ENCODE results near the gene NSD2.

Gene NSD2

DNA sequence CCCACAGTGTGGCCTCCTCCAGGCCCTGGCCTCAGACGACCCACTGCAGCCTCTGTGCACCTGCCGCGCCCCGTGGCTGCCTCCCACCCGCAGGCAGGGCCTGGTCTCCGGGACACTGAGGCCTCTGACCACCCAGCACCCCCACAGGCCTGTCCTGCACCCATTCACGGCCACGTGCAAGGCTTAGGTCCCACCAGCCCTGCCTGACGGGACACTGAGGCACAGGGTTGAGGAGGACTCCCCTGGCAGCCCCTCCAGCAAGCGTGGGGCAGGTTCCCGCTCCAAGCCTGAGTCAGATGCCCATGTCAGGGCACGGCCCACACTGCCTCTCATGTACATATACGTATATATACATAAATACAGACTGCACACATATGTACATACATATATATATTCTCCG lies 114.1 kb downstream of the NSD2 start:
- Histone ChIP-seq H3K27me3 (ENCODE audit: insufficient read depth, low read length, poor library complexity) (no peaks in the 10 kb centered on the region), H3K79me2 (ENCODE audit: insufficient read depth, low read length) (peaks cover 18% of the 10 kb centered on the region), H4K20me1 (ENCODE audit: insufficient read depth, low read length) (peaks cover 78% of the 10 kb centered on the region), H3K36me3 (ENCODE audit: insufficient read depth, low read length) (peaks cover 96% of the 10 kb centered on the region), H2AFZ (ENCODE audit: low read depth, low read length) (no peak overlapping the region), H3K9ac (ENCODE audit: low read depth, low read length) (no peak overlapping the region), H3K4me2 (ENCODE audit: insufficient read depth, low read length) (no peak overlapping the region), H3K27ac (ENCODE audit: low read length) (no peak overlapping the region), H3K4me1 (ENCODE audit: insufficient read depth, low read length) (no peaks in the 10 kb centered on the region), H3K4me3 (ENCODE audit: low read depth in 1 of 2, low read length in 2 of 2) (no peak overlapping the region), H3K9me3 (ENCODE audit: insufficient read depth, low read length, severe bottlenecking) (no peaks in the 10 kb centered on the region)
- DNase-seq: no peak
- TF ChIP-seq EZH2 (IDR thresholded peaks at IDR 0.05; ENCODE audit: borderline replicate concordance, low read depth, low read length, severe bottlenecking) (no peak), CTCF (IDR thresholded peaks at IDR 0.05; ENCODE audit: borderline replicate concordance, extremely low read depth, low read length, poor library complexity, severe bottlenecking) (no peak)
- ATAC-seq (ENCODE audit: insufficient read depth, low read depth): peak; percentile 10

DNA sequence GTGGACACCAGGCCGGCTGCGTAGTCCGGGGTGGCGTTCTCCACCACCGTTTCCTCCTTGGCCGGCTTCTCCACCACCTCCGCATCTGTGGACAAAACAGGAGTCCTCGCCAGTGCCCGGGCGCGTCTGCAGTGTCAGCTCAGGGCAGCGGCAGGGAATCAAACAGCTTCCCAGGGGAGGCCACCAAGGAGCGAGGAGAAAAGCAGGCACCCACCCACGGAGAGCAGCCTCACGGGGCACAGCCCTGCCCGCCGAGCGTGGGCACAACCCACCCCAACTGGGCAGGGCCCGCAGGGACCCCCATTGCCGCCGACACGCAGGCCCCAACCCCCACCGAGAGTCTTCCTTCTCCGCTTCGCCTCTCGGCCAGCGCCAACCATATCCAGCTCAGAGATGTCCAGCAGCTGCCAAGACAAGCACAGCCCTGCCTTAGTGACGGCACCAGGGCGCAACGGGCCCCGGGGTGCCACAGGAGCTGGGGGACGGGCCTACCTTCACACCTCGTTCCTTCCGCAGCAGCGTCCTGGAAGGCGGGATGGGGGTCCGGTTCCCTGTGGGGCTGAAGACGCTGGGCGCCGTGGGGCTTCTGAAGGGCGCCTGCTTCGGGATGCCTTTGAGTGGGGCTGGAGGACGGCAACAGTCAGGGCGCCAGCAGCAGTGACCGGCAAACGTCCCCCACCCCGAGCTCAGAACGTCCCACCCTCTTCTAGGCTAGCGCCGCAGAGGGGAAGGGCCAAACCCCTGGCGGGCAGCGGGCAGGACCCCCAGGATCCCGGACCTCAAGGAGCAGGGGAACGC lies 114.8 kb downstream of the NSD2 start:
- peaks cover 96% of the 10 kb centered on the region for H3K36me3 ChIP-seq (ENCODE audit: insufficient read depth, low read length)
- no peak for TF ChIP-seq EZH2 (IDR thresholded peaks at IDR 0.05; ENCODE audit: borderline replicate concordance, low read depth, low read length, severe bottlenecking)
- H3K9me3 ChIP-seq (ENCODE audit: insufficient read depth, low read length, severe bottlenecking): no peaks in the 10 kb centered on the region
- ATAC-seq (ENCODE audit: insufficient read depth, low read depth): no peak; the same call in 2 of the 3 replicates
- no peak overlapping the region for H3K9ac ChIP-seq (ENCODE audit: low read depth, low read length)
- H4K20me1 ChIP-seq (ENCODE audit: insufficient read depth, low read length): peaks cover 78% of the 10 kb centered on the region
- no peak overlapping the region for H3K4me2 ChIP-seq (ENCODE audit: insufficient read depth, low read length)
- no peaks in the 10 kb centered on the region for H3K27me3 ChIP-seq (ENCODE audit: insufficient read depth, low read length, poor library complexity)
- H3K4me1 ChIP-seq (ENCODE audit: insufficient read depth, low read length): no peaks in the 10 kb centered on the region
- DNase-seq: no peak
- H3K4me3 ChIP-seq (ENCODE audit: low read depth in 1 of 2, low read length in 2 of 2): no peak overlapping the region
- peaks cover 25% of the 10 kb centered on the region for H3K79me2 ChIP-seq (ENCODE audit: insufficient read depth, low read length)
- no peak overlapping the region for H2AFZ ChIP-seq (ENCODE audit: low read depth, low read length)
- no peak overlapping the region for H3K27ac ChIP-seq (ENCODE audit: low read length)

- ATAC-seq (ENCODE audit: insufficient read depth, low read depth): peak; percentile 12; the same call in 1 of the 3 replicates
- peaks cover 27% of the 10 kb centered on the region for H3K79me2 ChIP-seq (ENCODE audit: insufficient read depth, low read length)
These were observed 115.5 kb downstream of the NSD2 start for GRCh38 chr4:1986578-1987210.

GRCh38 chr4:1987296-1987695 lies 116.1 kb downstream of the NSD2 start:
- peaks cover 79% of the 10 kb centered on the region for H4K20me1 ChIP-seq (ENCODE audit: insufficient read depth, low read length)
- ATAC-seq (ENCODE audit: insufficient read depth, low read depth): no peak
- no peak overlapping the region for H3K9ac ChIP-seq (ENCODE audit: low read depth, low read length)
- no peaks in the 10 kb centered on the region for H3K4me1 ChIP-seq (ENCODE audit: insufficient read depth, low read length)
- DNase-seq: no peak
- peaks cover 32% of the 10 kb centered on the region for H3K79me2 ChIP-seq (ENCODE audit: insufficient read depth, low read length)
- H3K4me2 ChIP-seq (ENCODE audit: insufficient read depth, low read length): no peak overlapping the region
- TF ChIP-seq EZH2 (IDR thresholded peaks at IDR 0.05; ENCODE audit: borderline replicate concordance, low read depth, low read length, severe bottlenecking): no peak
- no peak overlapping the region for H3K27ac ChIP-seq (ENCODE audit: low read length)
- no peaks in the 10 kb centered on the region for H3K27me3 ChIP-seq (ENCODE audit: insufficient read depth, low read length, poor library complexity)
- H2AFZ ChIP-seq (ENCODE audit: low read depth, low read length): no peak overlapping the region
- peaks cover 96% of the 10 kb centered on the region for H3K36me3 ChIP-seq (ENCODE audit: insufficient read depth, low read length)
- no peaks in the 10 kb centered on the region for H3K9me3 ChIP-seq (ENCODE audit: insufficient read depth, low read length, severe bottlenecking)
- no peak overlapping the region for H3K4me3 ChIP-seq (ENCODE audit: low read depth in 1 of 2, low read length in 2 of 2)

More at GRCh38 chr4:1986578-1987210, 115.5 kb downstream of the NSD2 start:
- Histone ChIP-seq H4K20me1 (ENCODE audit: insufficient read depth, low read length) (peaks cover 77% of the 10 kb centered on the region), H3K9ac (ENCODE audit: low read depth, low read length) (no peak overlapping the region), H3K4me2 (ENCODE audit: insufficient read depth, low read length) (no peak overlapping the region), H3K9me3 (ENCODE audit: insufficient read depth, low read length, severe bottlenecking) (no peaks in the 10 kb centered on the region), H3K36me3 (ENCODE audit: insufficient read depth, low read length) (peaks cover 96% of the 10 kb centered on the region), H2AFZ (ENCODE audit: low read depth, low read length) (no peak overlapping the region), H3K4me1 (ENCODE audit: insufficient read depth, low read length) (no peaks in the 10 kb centered on the region), H3K27me3 (ENCODE audit: insufficient read depth, low read length, poor library complexity) (no peaks in the 10 kb centered on the region), H3K4me3 (ENCODE audit: low read depth in 1 of 2, low read length in 2 of 2) (no peak overlapping the region), H3K27ac (ENCODE audit: low read length) (no peak overlapping the region)
- no peak for DNase-seq
- no peak for TF ChIP-seq EZH2 (IDR thresholded peaks at IDR 0.05; ENCODE audit: borderline replicate concordance, low read depth, low read length, severe bottlenecking)

Data from DND-41 (cell line).